GM12878 (cell line): ENCODE measurements around the gene NFKBIB. TPM values are rescaled to one million over a fixed set of nuclear protein-coding genes. Genes with fewer than 3 reads are reported as not detected.

ENCODE experiments used
- ATAC-seq: fragments of 200-7000 bp; cut with Tn5 transposase; 3 replicates; pipeline ENCODE4 v1.9.1; 2020; ENCODE audit warnings: mild to moderate bottlenecking, moderate library complexity
- BruUV-seq: library from RNA; stranded (reverse); fragments of 400-500 nt; replicated peaks from 2 replicates; lab custom pipeline; 2021; lab: Mats Ljungman, UMichigan
- CTCF ChIA-PET: fragments of 300-600 bp; sonication (Branson Sonifier 250); formaldehyde crosslinking; extraction: SDS; loops from one replicate; lab custom pipeline; 2021; ENCODE audit warnings: inconsistent platforms; lab: Yijun Ruan, JAX
- POLR2A ChIA-PET: fragments of 350-600 bp; formaldehyde crosslinking; extraction: SDS; loops from one replicate; lab custom pipeline; 2021; ENCODE audit warnings: inconsistent platforms; lab: Charles Lee
- RAD21 ChIA-PET: fragments of 300-600 bp; sonication (Branson Sonifier 250); formaldehyde crosslinking; loops from one replicate; lab custom pipeline; 2023; ENCODE audit warnings: antibody characterized with exemption; ENCODE audit not compliant: unreplicated experiment; lab: Charles Lee
- SMC1A ChIA-PET: fragments of 300-600 bp; sonication (Branson Sonifier 250); formaldehyde crosslinking; loops from one replicate; lab custom pipeline; 2023; ENCODE audit not compliant: unreplicated experiment, uncharacterized antibody; lab: Charles Lee
- DNase-seq: peaks from one replicate; pipeline ENCODE4 v3.0.0-alpha.2; 2011; ENCODE audit warnings: low read depth, low spot score
- FAIRE-seq: peaks from 3 replicates; lab custom pipeline; 2011; peaks lifted over from hg19 to GRCh38; lab: Jason Lieb, UNC
- H2AFZ ChIP-seq: 2 replicates; pipeline ENCODE4 v1.6.0; 2011; ENCODE audit warnings: low read depth, low read length, control low read depth; ENCODE audit not compliant: control insufficient read depth
- H3K27ac ChIP-seq: 2 replicates; pipeline ENCODE4 v1.5.1; 2011; ENCODE audit warnings: control low read depth; ENCODE audit not compliant: control insufficient read depth, insufficient read depth
- H3K27me3 ChIP-seq, 2 experiments: replicated peaks in 1 of 2; 2 replicates each; pipeline versions ENCODE4 v1.6.0 to v1.6.1; 2011; ENCODE audit warnings: low read length in 1 of 2; ENCODE audit not compliant: control insufficient read depth in 2 of 2, insufficient read depth in 2 of 2
- H3K36me3 ChIP-seq, 2 experiments: 2 replicates each; pipeline ENCODE4 v1.5.1; 2011; ENCODE audit warnings: low read length in 1 of 2; ENCODE audit not compliant: control insufficient read depth in 2 of 2, insufficient read depth in 2 of 2
- H3K4me1 ChIP-seq: 2 replicates; pipeline ENCODE4 v1.6.1; 2011; ENCODE audit warnings: mild to moderate bottlenecking, low read length, moderate library complexity, mixed read lengths; ENCODE audit not compliant: control insufficient read depth, insufficient read depth
- H3K4me2 ChIP-seq: 2 replicates; pipeline ENCODE4 v1.6.0; 2011; ENCODE audit warnings: control low read depth; ENCODE audit not compliant: control insufficient read depth, insufficient read depth
- H3K4me3 ChIP-seq: fragments of 200-600 bp; sonication (generic); 2 replicates; pipeline ENCODE4 v1.5.1; 2016
- H3K79me2 ChIP-seq: 2 replicates; pipeline ENCODE4 v1.6.0; 2011; ENCODE audit warnings: low read length; ENCODE audit not compliant: control insufficient read depth, insufficient read depth
- H3K9ac ChIP-seq: 2 replicates; pipeline ENCODE4 v1.8.0; 2011; ENCODE audit warnings: low read length, control low read depth, mixed read lengths; ENCODE audit not compliant: control insufficient read depth, insufficient read depth
- H3K9me3 ChIP-seq: replicated peaks from 3 replicates; pipeline ENCODE4 v1.5.1; 2011; ENCODE audit warnings: mild to moderate bottlenecking, low read length; ENCODE audit not compliant: control insufficient read depth, insufficient read depth
- H4K20me1 ChIP-seq: 2 replicates; pipeline ENCODE4 v1.6.0; 2011; ENCODE audit not compliant: control insufficient read depth, insufficient read depth
- DPF2 ChIP-seq: fragments of 450-650 bp; IDR thresholded peaks from 2 replicates; pipeline ENCODE4 v1.6.1; 2017; ENCODE audit warnings: mild to moderate bottlenecking
- E2F8 ChIP-seq: fragments of 450-650 bp; IDR thresholded peaks from 2 replicates; pipeline ENCODE4 v1.6.1; 2018; ENCODE audit warnings: mild to moderate bottlenecking, low read depth, moderate library complexity; ENCODE audit not compliant: partially characterized antibody
- E4F1 ChIP-seq: fragments of 450-650 bp; IDR thresholded peaks from 2 replicates; pipeline ENCODE4 v1.6.1; 2018; ENCODE audit warnings: borderline replicate concordance, mild to moderate bottlenecking; ENCODE audit not compliant: partially characterized antibody
- EED ChIP-seq: sonication (generic); IDR thresholded peaks from 2 replicates; pipeline ENCODE4 v1.6.1; 2016; ENCODE audit warnings: antibody characterized with exemption, low read depth
- GATAD2B ChIP-seq: fragments of 450-650 bp; conservative IDR thresholded peaks from 2 replicates; pipeline ENCODE4 v1.6.1; 2017; ENCODE audit warnings: low read depth, mild to moderate bottlenecking, moderate library complexity
- MYB ChIP-seq: fragments of 150-350 bp; IDR thresholded peaks from 2 replicates; pipeline ENCODE4 v1.6.1; 2014; ENCODE audit warnings: mild to moderate bottlenecking, low read depth, low read length, borderline replicate concordance
- RB1 ChIP-seq: fragments of 450-650 bp; formaldehyde crosslinking; IDR thresholded peaks from 2 replicates; pipeline ENCODE4 v1.6.1; 2017; ENCODE audit warnings: mild to moderate bottlenecking, borderline replicate concordance
- RBBP5 ChIP-seq: fragments of 200-600 bp; sonication (generic); conservative IDR thresholded peaks from 2 replicates; pipeline ENCODE4 v1.6.1; 2016
- RELA ChIP-seq: fragments of 450-650 bp; IDR thresholded peaks from 2 replicates; pipeline ENCODE4 v1.8.0; 2014; ENCODE audit warnings: borderline replicate concordance; ENCODE audit not compliant: partially characterized antibody
- RELB ChIP-seq: fragments of 450-650 bp; IDR thresholded peaks from 2 replicates; pipeline ENCODE4 v1.6.1; 2017; ENCODE audit warnings: low read depth, mild to moderate bottlenecking, moderate library complexity
- SMAD1 ChIP-seq: fragments of 450-650 bp; IDR thresholded peaks from 2 replicates; pipeline ENCODE4 v1.6.1; 2018; ENCODE audit warnings: mild to moderate bottlenecking, low read depth; ENCODE audit not compliant: partially characterized antibody
- ZNF274 ChIP-seq: IDR thresholded peaks from one replicate; pipeline ENCODE4 v1.8.0; 2011; ENCODE audit not compliant: insufficient read length, insufficient read depth
- ZNF384 ChIP-seq: IDR thresholded peaks from 2 replicates; pipeline ENCODE4 v1.6.1; 2012; ENCODE audit warnings: low read depth, mild to moderate bottlenecking, low read length, improper control_type of control experiment, borderline replicate concordance
- ZNF622 ChIP-seq: fragments of 450-650 bp; IDR thresholded peaks from 2 replicates; pipeline ENCODE4 v1.6.1; 2017; ENCODE audit warnings: mild to moderate bottlenecking, inconsistent platforms
- ZSCAN29 ChIP-seq: fragments of 450-650 bp; IDR thresholded peaks from 2 replicates; pipeline ENCODE4 v1.6.1; 2017; ENCODE audit warnings: mild to moderate bottlenecking, moderate library complexity
- WGBS: methylation state at CpG from one replicate; pipeline ENCODE4 v1.1.6; 2016; ENCODE audit warnings: low lambda C conversion rate; ENCODE audit not compliant: insufficient replicate concordance, insufficient coverage; ENCODE audit errors: missing lambda C conversion rate; 5-methylcytosine and 5-hydroxymethylcytosine counted together
- in situ Hi-C: fragments of 300-500 bp; cut with MboI; formaldehyde crosslinking; loops from 9 replicates; pipeline ENCODE4 v1.14.3; 2018; ENCODE audit warnings: mixed read lengths
- intact Hi-C: fragments of 100-400 bp; cut with micrococcal nuclease; formaldehyde crosslinking; loops from one replicate; pipeline ENCODE4 v1.14.2; 2022; ENCODE audit not compliant: unreplicated experiment
- polyA plus RNA-seq, 11 experiments: library from polyadenylated mRNA; depleted of rRNA in 4 of 11; unstranded in 6 of 11; stranded (reverse) in 5 of 11; fragments of >200 nt; fragmentation: Nextera tagmentation in 4 of 11; fragmentation: Illumina TruSeq in 1 of 11; extraction: Ambion mirVana in 4 of 11; extraction: Trizol in 1 of 11; gene quantifications; 1 replicate in 1 of 11; 2 replicates in 10 of 11; pipeline versions ENCODE4 v1.2.1 to v1.2.3, GENCODE V29; 2011 to 2016; ENCODE audit warnings: inconsistent platforms in 2 of 11, missing spikeins in 2 of 11, low read depth in 1 of 11
- total RNA-seq, 4 experiments: library from RNA; depleted of rRNA in 3 of 4; stranded (reverse); fragments of >200 nt in 3 of 4; fragmentation: Illumina TruSeq in 1 of 4; extraction: Trizol in 1 of 4; gene quantifications; 2 replicates each; pipeline versions ENCODE4 v1.2.1 to v1.2.3, GENCODE V29; 2013 to 2021

The NFKBIB gene
- total and polyA plus RNA-seq, 10 of the 15 experiments (the other 5 are each of a cell fraction or from before 2014, with no cell fraction given): 1.2 to 60.9 (median 31.0) TPM

GRCh38 chr19:38929929-38930775 is 30.4 kb downstream of the NFKBIB start, which contains the start of gene SARS2:
Gene SARS2, minus strand, starts transcription at chr19:38930763. Its CDS starts 27 bp downstream, at chr19:38930736.
- DNase-seq (peak; percentile 79), FAIRE-seq (no peak), ATAC-seq (peak; percentile 72)
- in situ Hi-C loops (loop anchor here (5.0 kb wide), 1 partner anchor 198 kb away; no protein-coding TSS in a partner anchor), intact Hi-C loops (loop anchor here (1.0 to 5.0 kb wide), 5 partner anchors 63 to 528 kb away; partner anchors contain the start of gene FAM98C)
- POLR2A ChIA-PET: interaction anchor here (0.7 to 2.5 kb wide), 11 partner anchors 30 to 386 kb away, joined by 3 to 9 read pairs (median 5); partner anchors contain the start of genes ECH1, MAP4K1, NFKBIB and SIRT2
- Histone ChIP-seq H3K4me3 (peak within 1 kb of the TSS; percentile 98), H3K4me1 (peaks cover 6% of the 10 kb centered on the region), H3K36me3 (peaks cover 0 to 7% of the 10 kb centered on the region in 2 experiments; a peak in 3 of 4 replicates), H3K27ac (peak within 1 kb of the TSS; percentile 97), H3K9me3 (peaks cover 4% of the 10 kb centered on the region; the same call in 1 of the 3 replicates), H3K4me2 (peak within 1 kb of the TSS; percentile 81), H3K27me3 (no peaks in the 10 kb centered on the region), H4K20me1 (no peaks in the 10 kb centered on the region), H3K79me2 (peaks cover 31% of the 10 kb centered on the region), H3K9ac (peak within 1 kb of the TSS; percentile 91), H2AFZ (peak within 1 kb of the TSS; percentile 99)
- RAD21 ChIA-PET: interaction anchor here (0.8 to 3.3 kb wide), 21 partner anchors 30 to 556 kb away, joined by 3 to 45 read pairs (median 5); partner anchors contain the start of genes ACTN4, ECH1, EIF3K and FAM98C
- SMC1A ChIA-PET: interaction anchor here (0.6 to 2.8 kb wide), 23 partner anchors 10 to 527 kb away, joined by 3 to 18 read pairs (median 4); partner anchors contain the start of genes ACTN4, FAM98C, MAP4K1 and NFKBIB
- WGBS: 2% methylated on average over 49 of the region's 49 CpGs
- no TSS peak for BruUV-seq
- CTCF ChIA-PET: interaction anchor here (0.6 to 4.2 kb wide), 70 partner anchors 9 to 1221 kb away, joined by 3 to 50 read pairs (median 5); partner anchors contain the start of genes ACTN4, CCER2, ECH1 and EIF3K
- TF ChIP-seq GATAD2B (peak; percentile 73; the same call in 1 of the 2 replicates), ZNF384 (no peak), RELB (peak; percentile 54), SMAD1 (no peak), RB1 (peak; percentile 74), E4F1 (no peak), E2F8 (no peak), MYB (no peak), ZNF274 (no peak), EED (peak; percentile 75), RBBP5 (0 out of 2 replicates have a peak, but pooled peaks have one; percentile 55), DPF2 (peak; percentile 100), ZNF622 (no peak), ZSCAN29 (no peak), RELA (peak; percentile 19)
